Right hindlimb (tissue), 1 donor: Measurements from ENCODE around the gene MORN2.

Experiments
- DNase-seq: peaks from one replicate; pipeline ENCODE4 v3.0.0-alpha.2; 2018

MORN2 gene

GRCh38 chr2:38892819-38893218 is 17.0 kb downstream of the MORN2 start:
- no peak for DNase-seq

- DNase-seq = no peak
Measured at GRCh38 chr2:38898256-38898655, 22.5 kb downstream of the MORN2 start.

GRCh38 chr2:38900726-38901125 is 24.9 kb downstream of the MORN2 start:
- DNase-seq = no peak

GRCh38 chr2:38905251-38905650 is 29.5 kb downstream of the MORN2 start:
- no peak for DNase-seq

- no peak for DNase-seq
Measured at GRCh38 chr2:38907242-38907641, 31.5 kb downstream of the MORN2 start.

GRCh38 chr2:38907743-38908562 is 32.2 kb downstream of the MORN2 start:
- DNase-seq = no peak

GRCh38 chr2:38909872-38910271 is 34.1 kb downstream of the MORN2 start:
- no peak for DNase-seq

GRCh38 chr2:38911191-38911590 is 35.4 kb downstream of the MORN2 start:
- DNase-seq = no peak

- DNase-seq = no peak
Measured at GRCh38 chr2:38912619-38913018, 36.8 kb downstream of the MORN2 start.

- DNase-seq = no peak
Measured at GRCh38 chr2:38922389-38922788, 46.6 kb downstream of the MORN2 start.

- no peak for DNase-seq
Measured at GRCh38 chr2:38922902-38923301, 47.1 kb downstream of the MORN2 start.

- no peak for DNase-seq
Measured at GRCh38 chr2:38925982-38926381, 50.2 kb downstream of the MORN2 start.

- DNase-seq = no peak
Measured at GRCh38 chr2:38930600-38930999, 54.8 kb downstream of the MORN2 start.
